Loucy (cell line): ENCODE measurements around the gene NBPF8.
A peak's percentile ranks its signal among the peaks of the same experiment; 100 is the strongest.
"Not testable (repeated sequence)": the region's sequence is repeated elsewhere in the genome, so short reads cannot be mapped to it uniquely, and the experiment has no call there.

Experiments used
- H2AFZ ChIP-seq: fragments of 200-600 bp; sonication (generic); 2 replicates; pipeline ENCODE4 v1.6.0; 2016; ENCODE audit warnings: antibody characterized with exemption, mild to moderate bottlenecking, low read length, moderate library complexity
- H3F3A ChIP-seq: fragments of 200-600 bp; 2 replicates; pipeline ENCODE4 v1.6.0; 2016; ENCODE audit warnings: antibody characterized with exemption, low read depth, mild to moderate bottlenecking
- H3K27me3 ChIP-seq: fragments of 200-600 bp; sonication (generic); 2 replicates; pipeline ENCODE4 v1.6.1; 2014; ENCODE audit warnings: low read length, mild to moderate bottlenecking; ENCODE audit not compliant: insufficient read depth, poor library complexity, severe bottlenecking
- H3K36me3 ChIP-seq: fragments of 200-600 bp; sonication (generic); 2 replicates; pipeline ENCODE4 v1.6.1; 2016; ENCODE audit warnings: low read length; ENCODE audit not compliant: insufficient read depth
- H3K4me1 ChIP-seq: fragments of 200-600 bp; sonication (generic); 2 replicates; pipeline ENCODE4 v1.5.1; 2014; ENCODE audit warnings: low read length, mild to moderate bottlenecking; ENCODE audit not compliant: insufficient read depth, poor library complexity, severe bottlenecking
- H3K4me2 ChIP-seq: fragments of 200-600 bp; sonication (generic); 2 replicates; pipeline ENCODE4 v1.6.0; 2014; ENCODE audit warnings: antibody characterized with exemption, low read length, low read depth, mild to moderate bottlenecking; ENCODE audit not compliant: poor library complexity, severe bottlenecking
- H3K4me3 ChIP-seq: fragments of 200-600 bp; sonication (generic); 2 replicates; pipeline ENCODE4 v1.5.1; 2014; ENCODE audit warnings: low read length, mild to moderate bottlenecking, mixed read lengths; ENCODE audit not compliant: poor library complexity, severe bottlenecking
- H3K79me2 ChIP-seq: fragments of 200-600 bp; sonication (generic); 2 replicates; pipeline ENCODE4 v1.6.1; 2014; ENCODE audit warnings: low read length; ENCODE audit not compliant: insufficient read depth
- H3K9ac ChIP-seq: fragments of 200-600 bp; sonication (generic); 2 replicates; pipeline ENCODE4 v1.6.0; 2014; ENCODE audit warnings: mild to moderate bottlenecking, low read depth, low read length, moderate library complexity; ENCODE audit not compliant: poor library complexity, severe bottlenecking
- H3K9me2 ChIP-seq: fragments of 200-600 bp; sonication (generic); replicated peaks from 2 replicates; pipeline ENCODE4 v1.6.1; 2016; ENCODE audit warnings: low read depth, low read length, mixed read lengths
- H3K9me3 ChIP-seq: fragments of 200-600 bp; sonication (generic); 2 replicates; pipeline ENCODE4 v1.6.1; 2014; ENCODE audit warnings: mild to moderate bottlenecking, antibody characterized with exemption, low read length, low read depth; ENCODE audit not compliant: insufficient read depth
- H4K20me1 ChIP-seq: fragments of 200-600 bp; sonication (generic); 2 replicates; pipeline ENCODE4 v1.6.0; 2014; ENCODE audit warnings: antibody characterized with exemption, low read length, mild to moderate bottlenecking; ENCODE audit not compliant: insufficient read depth, poor library complexity, severe bottlenecking

Gene NBPF8

GRCh38 chr1:120405348-120405747, 9.5 kb upstream of the NBPF8 start:
- H2AFZ ChIP-seq, H3K9ac ChIP-seq, H3F3A ChIP-seq, H3K4me2 ChIP-seq, H3K79me2 ChIP-seq, H3K4me3 ChIP-seq, H3K9me2 ChIP-seq, H4K20me1 ChIP-seq, H3K9me3 ChIP-seq, H3K27me3 ChIP-seq, H3K36me3 ChIP-seq, H3K4me1 ChIP-seq: not testable (repeated sequence)

- not testable (repeated sequence) for H3K4me2 ChIP-seq, H2AFZ ChIP-seq
- peak overlapping the region; percentile 76 for H3K4me3 ChIP-seq
Observed at GRCh38 chr1:120414451-120414850, 384 bp upstream of the NBPF8 start.

GRCh38 chr1:120415492-120415961, 692 bp downstream of the NBPF8 start:
- not testable (repeated sequence) for H3K27me3 ChIP-seq

More at GRCh38 chr1:120414451-120414850, 384 bp upstream of the NBPF8 start:
- not testable (repeated sequence) for H3K9ac ChIP-seq, H3K36me3 ChIP-seq, H3K9me2 ChIP-seq, H3K27me3 ChIP-seq, H3F3A ChIP-seq, H3K4me1 ChIP-seq, H4K20me1 ChIP-seq, H3K9me3 ChIP-seq, H3K79me2 ChIP-seq

GRCh38 chr1:120425063-120425462, 10.2 kb downstream of the NBPF8 start:
- H3K27me3 ChIP-seq, H3K9me2 ChIP-seq, H3K79me2 ChIP-seq, H3K4me1 ChIP-seq, H3K9me3 ChIP-seq, H4K20me1 ChIP-seq, H2AFZ ChIP-seq, H3K4me3 ChIP-seq, H3K4me2 ChIP-seq, H3K36me3 ChIP-seq, H3F3A ChIP-seq, H3K9ac ChIP-seq: not testable (repeated sequence)

More at GRCh38 chr1:120415492-120415961, 692 bp downstream of the NBPF8 start:
- Histone ChIP-seq H3K4me2 (peak overlapping the region; percentile 70), H3K4me3 (peak overlapping the region; percentile 76), H3K9ac (peak overlapping the region; percentile 59), H2AFZ (peak overlapping the region; percentile 43; the same call in 1 of the 2 replicates)
- H3K79me2 ChIP-seq, H3F3A ChIP-seq, H3K4me1 ChIP-seq, H4K20me1 ChIP-seq, H3K9me3 ChIP-seq, H3K9me2 ChIP-seq, H3K36me3 ChIP-seq: not testable (repeated sequence)

- not testable (repeated sequence) for H2AFZ ChIP-seq, H3K36me3 ChIP-seq, H3K9me3 ChIP-seq, H3K9me2 ChIP-seq, H3K4me3 ChIP-seq, H3K9ac ChIP-seq, H3F3A ChIP-seq, H4K20me1 ChIP-seq, H3K27me3 ChIP-seq, H3K79me2 ChIP-seq, H3K4me1 ChIP-seq, H3K4me2 ChIP-seq
Observed at GRCh38 chr1:120431626-120432025, 16.8 kb downstream of the NBPF8 start.

GRCh38 chr1:120433831-120434230, 19.0 kb downstream of the NBPF8 start:
- H3K4me3 ChIP-seq, H3K36me3 ChIP-seq, H3K9me2 ChIP-seq, H3K9ac ChIP-seq, H3F3A ChIP-seq, H3K4me2 ChIP-seq, H3K27me3 ChIP-seq, H3K79me2 ChIP-seq, H2AFZ ChIP-seq, H3K9me3 ChIP-seq, H3K4me1 ChIP-seq, H4K20me1 ChIP-seq: not testable (repeated sequence)

- H3K4me1 ChIP-seq, H3K4me3 ChIP-seq, H3F3A ChIP-seq, H3K9me3 ChIP-seq, H2AFZ ChIP-seq, H3K4me2 ChIP-seq, H3K9ac ChIP-seq, H3K36me3 ChIP-seq, H3K79me2 ChIP-seq, H3K27me3 ChIP-seq, H4K20me1 ChIP-seq, H3K9me2 ChIP-seq: not testable (repeated sequence)
Observed at GRCh38 chr1:120449124-120449523, 34.3 kb downstream of the NBPF8 start.
